AG04449 (cell line): ENCODE data around the gene DEPDC4.

Experiments used
- CTCF ChIA-PET: fragments of 350-600 bp; formaldehyde crosslinking; extraction: SDS; loops from one replicate; lab custom pipeline; 2021; ENCODE audit warnings: antibody characterized with exemption; lab: Yijun Ruan, JAX
- POLR2A ChIA-PET: fragments of 400-600, 350-600 bp; formaldehyde crosslinking; extraction: SDS; loops from one replicate; lab custom pipeline; 2020; ENCODE audit warnings: antibody characterized with exemption, inconsistent platforms; lab: Yijun Ruan, JAX
- DNase-seq: peaks from one replicate; pipeline ENCODE4 v3.0.0-alpha.2; 2010; ENCODE audit warnings: low read depth, low spot score
- H3K4me3 ChIP-seq: 2 replicates; pipeline ENCODE4 v1.5.1; 2011; ENCODE audit warnings: low read depth, mild to moderate bottlenecking, control low read depth, low read length
- TF ChIP-seq, protein P1 (sequence below): IDR thresholded peaks from one replicate; pipeline ENCODE4 v1.5.1; 2011; ENCODE audit warnings: mild to moderate bottlenecking, moderate library complexity, low read length, control low read depth, inconsistent platforms; ENCODE audit not compliant: insufficient read depth; ENCODE audit errors: missing control alignments

DEPDC4 gene

DNA sequence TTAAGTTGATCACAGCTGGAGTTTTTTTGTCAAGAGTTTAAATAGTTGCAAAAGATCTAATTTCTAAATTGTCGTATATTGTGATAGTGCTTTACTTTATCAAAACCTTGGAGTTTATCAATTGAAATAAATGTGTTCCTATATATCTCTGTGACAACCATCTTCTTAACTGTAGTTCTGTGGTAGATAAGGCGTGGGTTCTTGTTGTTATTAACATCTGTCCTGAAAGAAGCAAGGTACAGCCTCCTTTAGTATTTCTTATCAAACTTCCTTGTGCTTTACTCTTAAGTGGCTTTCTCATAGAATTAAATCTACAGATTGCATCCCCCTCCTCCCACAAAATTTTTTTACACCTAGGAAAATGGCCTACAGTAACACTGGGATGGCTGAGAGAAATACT lies 7.4 kb upstream of the DEPDC4 start:
- DNase-seq = no peak
- H3K4me3 ChIP-seq = no peak overlapping the region
- TF ChIP-seq, protein P1, sequence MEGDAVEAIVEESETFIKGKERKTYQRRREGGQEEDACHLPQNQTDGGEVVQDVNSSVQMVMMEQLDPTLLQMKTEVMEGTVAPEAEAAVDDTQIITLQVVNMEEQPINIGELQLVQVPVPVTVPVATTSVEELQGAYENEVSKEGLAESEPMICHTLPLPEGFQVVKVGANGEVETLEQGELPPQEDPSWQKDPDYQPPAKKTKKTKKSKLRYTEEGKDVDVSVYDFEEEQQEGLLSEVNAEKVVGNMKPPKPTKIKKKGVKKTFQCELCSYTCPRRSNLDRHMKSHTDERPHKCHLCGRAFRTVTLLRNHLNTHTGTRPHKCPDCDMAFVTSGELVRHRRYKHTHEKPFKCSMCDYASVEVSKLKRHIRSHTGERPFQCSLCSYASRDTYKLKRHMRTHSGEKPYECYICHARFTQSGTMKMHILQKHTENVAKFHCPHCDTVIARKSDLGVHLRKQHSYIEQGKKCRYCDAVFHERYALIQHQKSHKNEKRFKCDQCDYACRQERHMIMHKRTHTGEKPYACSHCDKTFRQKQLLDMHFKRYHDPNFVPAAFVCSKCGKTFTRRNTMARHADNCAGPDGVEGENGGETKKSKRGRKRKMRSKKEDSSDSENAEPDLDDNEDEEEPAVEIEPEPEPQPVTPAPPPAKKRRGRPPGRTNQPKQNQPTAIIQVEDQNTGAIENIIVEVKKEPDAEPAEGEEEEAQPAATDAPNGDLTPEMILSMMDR = no peak
- ChIA-PET CTCF (interaction anchor here (0.9 to 1.4 kb wide), 2 partner anchors 45 to 281 kb away, joined by 3 to 5 read pairs; no protein-coding TSS in a partner anchor), POLR2A (no interaction called here)

DNA sequence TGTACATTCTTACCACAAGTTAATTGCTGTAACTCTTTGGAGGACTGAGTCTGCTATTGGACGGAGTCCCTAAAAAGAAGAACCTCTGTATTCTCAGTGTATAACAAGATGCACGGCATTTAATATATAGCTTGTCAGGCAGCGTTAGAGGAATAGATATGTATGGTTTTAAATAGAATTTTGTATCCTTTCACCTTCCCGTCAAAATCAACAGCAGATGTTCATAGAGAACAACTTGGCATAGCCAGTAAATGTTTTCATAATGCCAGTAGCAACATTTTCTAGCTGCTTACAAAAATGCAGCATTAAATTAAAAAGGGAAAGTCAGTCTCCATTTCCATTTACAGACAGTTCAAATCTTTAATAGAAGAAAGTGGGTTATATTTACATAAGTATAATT lies 6.9 kb upstream of the DEPDC4 start:
- TF ChIP-seq, protein P1 = no peak
- no peak overlapping the region for H3K4me3 ChIP-seq
- ChIA-PET POLR2A (no interaction called here), CTCF (interaction anchor here (0.9 to 1.4 kb wide), 3 partner anchors 11 to 282 kb away, joined by 3 to 5 read pairs (median 3); no protein-coding TSS in a partner anchor)
- DNase-seq = no peak

DNA sequence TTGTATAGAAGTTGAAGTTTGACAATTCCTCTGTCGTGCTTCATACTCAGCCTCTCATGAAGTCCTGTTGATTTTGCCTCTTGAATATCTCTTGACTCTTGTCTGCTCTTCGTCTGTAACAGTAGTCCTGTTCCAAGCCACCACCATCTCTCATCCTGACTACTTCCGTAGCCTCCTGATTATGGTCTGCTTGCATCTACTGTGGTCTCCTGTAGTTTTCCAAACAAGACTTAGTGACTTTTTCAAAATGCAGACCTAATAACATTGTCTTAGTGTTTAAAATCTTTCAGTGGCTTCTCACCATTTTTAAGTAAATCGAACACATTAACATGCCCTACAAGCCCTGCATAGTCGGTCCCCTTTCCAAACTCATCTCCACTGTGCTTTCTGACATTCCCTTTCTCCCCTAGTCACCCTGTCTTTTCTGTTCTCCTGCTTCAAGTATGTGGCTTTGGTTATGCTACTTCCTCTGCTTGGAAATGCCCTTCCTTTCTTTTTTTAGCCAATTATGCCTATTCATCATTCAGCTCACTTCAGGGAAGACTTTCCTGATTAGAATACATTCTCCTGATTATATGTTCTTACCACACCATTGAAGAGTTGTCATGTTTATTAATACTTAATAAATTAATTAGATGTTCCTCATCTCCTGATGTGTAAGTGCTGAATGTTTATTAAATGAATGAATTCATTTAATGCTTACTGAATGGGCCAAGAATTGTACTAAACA lies 2.1 kb upstream of the DEPDC4 start:
- TF ChIP-seq, protein P1 = no peak
- DNase-seq = no peak
- H3K4me3 ChIP-seq = peak overlapping the region; percentile 95
- POLR2A ChIA-PET = no interaction called here
- CTCF ChIA-PET = interaction anchor here (0.7 to 1.9 kb wide), 2 partner anchors 7 to 21 kb away, joined by 3 to 6 read pairs; no protein-coding TSS in a partner anchor

DNA sequence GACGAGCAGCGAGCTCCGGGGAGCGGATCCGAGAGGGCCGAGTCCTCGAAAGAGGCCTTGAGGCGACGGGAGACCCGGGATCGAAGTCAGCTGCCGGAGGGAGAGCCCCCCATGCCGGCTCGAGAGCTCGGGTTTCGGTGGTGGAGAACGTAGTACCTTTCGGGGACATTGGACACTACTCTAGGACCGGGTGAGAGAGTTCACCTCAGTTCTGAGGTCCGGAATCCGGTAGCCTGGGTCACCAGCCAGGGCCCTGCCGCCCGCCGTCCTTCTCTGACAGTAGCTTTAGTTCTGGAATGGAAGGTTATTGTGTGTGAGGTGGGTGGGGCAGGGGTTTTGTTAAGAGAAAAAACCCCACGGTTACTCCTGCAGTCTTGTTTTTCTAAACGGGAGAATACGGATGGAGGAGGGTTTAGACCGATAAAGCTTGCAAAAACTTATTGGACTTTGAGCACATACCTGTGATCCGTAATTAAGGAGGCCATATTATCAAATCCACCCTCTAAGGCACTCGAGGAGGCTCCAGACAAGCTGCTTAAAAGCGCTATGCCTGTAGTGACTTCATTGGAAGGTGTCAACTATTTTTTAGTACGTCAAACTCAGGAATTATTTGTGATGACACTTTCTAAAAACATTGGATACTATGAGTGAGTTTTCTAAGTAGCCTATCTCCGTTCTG lies 863 bp upstream of the DEPDC4 start:
- H3K4me3 ChIP-seq = peak overlapping the region; percentile 95
- DNase-seq = no peak
- ChIA-PET CTCF (interaction anchor here (0.6 to 1.9 kb wide), 6 partner anchors 9 to 137 kb away, joined by 3 to 6 read pairs (median 4); no protein-coding TSS in a partner anchor), POLR2A (interaction anchor here (0.8 to 1.4 kb wide), 2 partner anchors 11 to 68 kb away, joined by 4 to 5 read pairs; no protein-coding TSS in a partner anchor)
- TF ChIP-seq, protein P1 = no peak

DNA sequence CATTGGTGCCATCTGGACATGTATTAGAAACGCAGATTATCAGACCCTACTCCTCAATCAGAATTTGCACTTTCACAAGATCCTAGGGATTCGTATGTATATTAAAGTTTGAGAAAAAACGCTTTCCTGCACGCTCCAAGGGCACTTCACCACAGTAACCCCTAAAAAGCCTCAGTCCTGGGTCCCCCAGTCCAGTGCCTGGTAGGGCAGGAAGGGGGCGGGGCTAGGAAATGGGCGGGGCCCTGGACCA lies 369 bp downstream of the DEPDC4 start:
- POLR2A ChIA-PET = interaction anchor here (1.4 to 1.5 kb wide), 2 partner anchors 13 to 32 kb away, joined by 3 to 4 read pairs; no protein-coding TSS in a partner anchor
- TF ChIP-seq, protein P1 = no peak
- CTCF ChIA-PET = interaction anchor here (1.0 to 1.8 kb wide), 4 partner anchors 9 to 138 kb away, joined by 3 to 4 read pairs (median 4); no protein-coding TSS in a partner anchor
- H3K4me3 ChIP-seq = peak overlapping the region; percentile 95
- no peak for DNase-seq
